ENCODE data around the gene HIF3A. TPM values are rescaled to one million over a fixed set of nuclear protein-coding genes. Genes with fewer than 3 reads are reported as not detected.

HIF3A gene
- total and polyA plus RNA-seq, 2 donors (not counting 3 experiments of a cell fraction or from before 2014, with no cell fraction given), result 8.1 to 8.5 TPM

GRCh38 chr19:46384396-46384795 is 87.6 kb downstream of the HIF3A start:
- H3K27ac ChIP-seq (ENCODE audit: insufficient read depth, low read depth, low read length), result no peak overlapping the region
- no peak for TF ChIP-seq CTCF (IDR thresholded peaks at IDR 0.05; ENCODE audit: extremely low read depth in 1 of 2, insufficient read depth in 1 of 2, low read depth in 1 of 2, low read length in 2 of 2)
- TF ChIP-seq POLR2A (IDR thresholded peaks at IDR 0.05; ENCODE audit: low read depth, low read length), result no peak
- no peak for TF ChIP-seq FOS (IDR thresholded peaks at IDR 0.05; ENCODE audit: borderline replicate concordance, insufficient read depth, low read length)
- BruUV-seq (replicated peaks), result no TSS peak
- no peaks in the 10 kb centered on the region for H3K9me1 ChIP-seq (replicated peaks; ENCODE audit: control insufficient read depth, extremely low read depth, insufficient read depth, low read length)
- CTCF ChIA-PET, result interaction anchor here (0.8 kb wide), 1 partner anchor 144 kb away, joined by 3 read pairs; no protein-coding TSS in a partner anchor
- peaks cover 13% of the 10 kb centered on the region for H3K79me2 ChIP-seq (ENCODE audit: control insufficient read depth, insufficient read depth, low read length)
- FAIRE-seq, result no peak
- no peak overlapping the region for H3K9ac ChIP-seq (replicated peaks; ENCODE audit: extremely low read depth, insufficient read depth, low read length)
- no peaks in the 10 kb centered on the region for H3K9me3 ChIP-seq (replicated peaks; ENCODE audit: control insufficient read depth, insufficient read depth, low read length)
- no peak overlapping the region for H2AFZ ChIP-seq (ENCODE audit: low read depth, low read length)
- dilution Hi-C loops (cut with MboI; ENCODE audit: extremely low pct_ligation_motif_present, low sequenced_read_pairs), result no loop called here
- no peaks in the 10 kb centered on the region for H3K4me1 ChIP-seq (ENCODE audit: control insufficient read depth, extremely low read depth, insufficient read depth, low read length)
- intact Hi-C loops (cut with micrococcal nuclease), result no loop called here
- no peaks in the 10 kb centered on the region for H3K27me3 ChIP-seq (ENCODE audit: control insufficient read depth in 2 of 2, insufficient read depth in 2 of 2, low read length in 2 of 2)
- DNase-seq (ENCODE audit: low read depth, low spot score), result no peak
- H4K20me1 ChIP-seq (replicated peaks; ENCODE audit: control insufficient read depth, extremely low read depth, insufficient read depth, low read length), result no peaks in the 10 kb centered on the region
- H3K36me3 ChIP-seq (ENCODE audit: control insufficient read depth in 2 of 2, extremely low read depth in 1 of 2, insufficient read depth in 2 of 2, low read length in 2 of 2), result peaks cover 22 to 51% of the 10 kb centered on the region in 2 experiments
- no peak overlapping the region for H3K4me3 ChIP-seq (replicated peaks in 1 of 3; ENCODE audit: insufficient read depth in 1 of 3, low read depth in 1 of 3, low read length in 3 of 3)
- H3K4me2 ChIP-seq (ENCODE audit: insufficient read depth, low read length), result no peak overlapping the region
- POLR2A ChIA-PET, result no interaction called here

GRCh38 chr19:46385636-46386035 is 88.8 kb downstream of the HIF3A start:
- Histone ChIP-seq H3K27me3 (ENCODE audit: control insufficient read depth in 2 of 2, insufficient read depth in 2 of 2, low read length in 2 of 2) (no peaks in the 10 kb centered on the region), H3K4me1 (ENCODE audit: control insufficient read depth, extremely low read depth, insufficient read depth, low read length) (no peaks in the 10 kb centered on the region), H3K27ac (ENCODE audit: insufficient read depth, low read depth, low read length) (no peak overlapping the region), H3K4me2 (ENCODE audit: insufficient read depth, low read length) (no peak overlapping the region), H3K79me2 (ENCODE audit: control insufficient read depth, insufficient read depth, low read length) (peaks cover 6% of the 10 kb centered on the region), H3K4me3 (replicated peaks in 1 of 3; ENCODE audit: insufficient read depth in 1 of 3, low read depth in 1 of 3, low read length in 3 of 3) (no peak overlapping the region), H2AFZ (ENCODE audit: low read depth, low read length) (no peak overlapping the region), H3K9me1 (replicated peaks; ENCODE audit: control insufficient read depth, extremely low read depth, insufficient read depth, low read length) (no peaks in the 10 kb centered on the region), H3K9ac (replicated peaks; ENCODE audit: extremely low read depth, insufficient read depth, low read length) (no peak overlapping the region), H4K20me1 (replicated peaks; ENCODE audit: control insufficient read depth, extremely low read depth, insufficient read depth, low read length) (no peaks in the 10 kb centered on the region), H3K9me3 (replicated peaks; ENCODE audit: control insufficient read depth, insufficient read depth, low read length) (no peaks in the 10 kb centered on the region), H3K36me3 (ENCODE audit: control insufficient read depth in 2 of 2, extremely low read depth in 1 of 2, insufficient read depth in 2 of 2, low read length in 2 of 2) (peaks cover 20 to 54% of the 10 kb centered on the region in 2 experiments)
- ChIA-PET POLR2A (interaction anchor here (0.7 kb wide), 1 partner anchor 17 kb away, joined by 3 read pairs; no protein-coding TSS in a partner anchor), CTCF (interaction anchor here (1.5 to 3.1 kb wide), 2 partner anchors 13 to 17 kb away, joined by 3 to 9 read pairs; no protein-coding TSS in a partner anchor)
- dilution Hi-C loops (cut with MboI; ENCODE audit: extremely low pct_ligation_motif_present, low sequenced_read_pairs) (no loop called here), intact Hi-C loops (cut with micrococcal nuclease) (no loop called here)
- DNase-seq (ENCODE audit: low read depth, low spot score), result no peak
- TF ChIP-seq POLR2AphosphoS5 (IDR thresholded peaks at IDR 0.05; ENCODE audit: insufficient read depth, low read depth, low read length), result no peak
- no peak for TF ChIP-seq MAX (IDR thresholded peaks at IDR 0.05; ENCODE audit: insufficient read depth, insufficient read length)
- no peak for TF ChIP-seq EZH2 (IDR thresholded peaks at IDR 0.05; ENCODE audit: borderline replicate concordance, low read depth, low read length, severe bottlenecking)
- TF ChIP-seq CTCF (IDR thresholded peaks at IDR 0.05; ENCODE audit: extremely low read depth in 1 of 2, insufficient read depth in 1 of 2, low read depth in 1 of 2, low read length in 2 of 2), result no peak
- no peak for TF ChIP-seq FOS (IDR thresholded peaks at IDR 0.05; ENCODE audit: borderline replicate concordance, insufficient read depth, low read length)
- TF ChIP-seq MYC (IDR thresholded peaks at IDR 0.05; ENCODE audit: low read depth, low read length), result no peak
- TF ChIP-seq JUN (IDR thresholded peaks at IDR 0.05; ENCODE audit: borderline replicate concordance, insufficient read depth, insufficient read length, low read depth), result no peak
- no peak for TF ChIP-seq GATA2 (IDR thresholded peaks at IDR 0.05; ENCODE audit: insufficient read depth, insufficient read length, low read depth, low read length)
- TF ChIP-seq POLR2A (IDR thresholded peaks at IDR 0.05; ENCODE audit: low read depth, low read length), result no peak
- BruUV-seq (replicated peaks), result no TSS peak
- no peak for FAIRE-seq
